Sigmoid colon (tissue), 7 donors: Measurements from ENCODE around the gene MUC5B. TPM values are rescaled to one million over a fixed set of nuclear protein-coding genes. Genes with fewer than 3 reads are reported as not detected.
"Not testable (repeated sequence)": the region's sequence is repeated elsewhere in the genome, so short reads cannot be mapped to it uniquely, and the experiment has no call there.

ENCODE experiments used
- DNase-seq: peaks from one replicate; pipeline ENCODE4 v3.0.0-alpha.2; 2019
- H3K27ac ChIP-seq, 4 donors: fragments of 200-600 bp; sonication (generic); one replicate each; pipeline ENCODE4 v1.5.1; 2016 to 2019; ENCODE audit warnings: mild to moderate bottlenecking in 1 of 4
- H3K27me3 ChIP-seq, 3 donors: fragments of 200-600 bp; sonication (generic); one replicate each; pipeline ENCODE4 v1.5.1; 2019; ENCODE audit warnings: mild to moderate bottlenecking in 1 of 3
- H3K36me3 ChIP-seq, 4 donors: fragments of 200-600 bp; sonication (generic); one replicate each; pipeline ENCODE4 v1.5.1; 2016 to 2019
- H3K4me1 ChIP-seq, 4 donors: fragments of 200-600 bp; sonication (generic); one replicate each; pipeline ENCODE4 v1.5.1; 2017 to 2019
- H3K4me3 ChIP-seq, 4 donors: fragments of 200-600 bp; sonication (generic); one replicate each; pipeline ENCODE4 v1.5.1; 2017 to 2019; ENCODE audit warnings: mild to moderate bottlenecking in 2 of 4, moderate library complexity in 1 of 4
- H3K9me3 ChIP-seq, 4 donors: fragments of 200-600 bp in 3 of 4; sonication (generic) in 3 of 4; one replicate each; pipeline versions ENCODE4 v1.5.1 to v1.6.1; 2013 to 2019
- CTCF ChIP-seq, 4 experiments: fragments of 450-650 bp in 3 of 4; fragments of 200-600 bp in 1 of 4; IDR thresholded peaks; one replicate each; pipeline ENCODE4 v1.5.1; 2016 to 2019; ENCODE audit warnings: antibody characterized with exemption in 4 of 4, mild to moderate bottlenecking in 3 of 4, moderate library complexity in 2 of 4
- EP300 ChIP-seq, 4 donors: sonication (generic); formaldehyde crosslinking; IDR thresholded peaks; one replicate each; pipeline ENCODE4 v1.6.1; 2017; ENCODE audit warnings: antibody characterized with exemption in 4 of 4
- POLR2A ChIP-seq, 2 donors: fragments of 450-650 bp; IDR thresholded peaks; one replicate each; pipeline ENCODE4 v1.6.1; 2016; ENCODE audit warnings: antibody characterized with exemption in 2 of 2, mild to moderate bottlenecking in 2 of 2, moderate library complexity in 2 of 2
- POLR2AphosphoS5 ChIP-seq, 4 donors: sonication (generic); formaldehyde crosslinking; IDR thresholded peaks; one replicate each; pipeline ENCODE4 v1.6.1; 2017; ENCODE audit warnings: antibody characterized with exemption in 4 of 4
- WGBS, 2 donors: extraction: QIAGEN DNeasy Blood & Tissue Kit; methylation state at CpG; one replicate each; pipeline ENCODE4 v1.1.7; 2013; 5-methylcytosine and 5-hydroxymethylcytosine counted together
- intact Hi-C: fragments of 100-400 bp; cut with DNase I; formaldehyde crosslinking; loops from one replicate; pipeline ENCODE4 v1.15.1; 2023
- polyA plus RNA-seq, 3 donors: library from polyadenylated mRNA; stranded (reverse); fragments of 200-250 nt; gene quantifications; one replicate each; pipeline ENCODE4 v1.2.3, GENCODE V29; 2013
- total RNA-seq, 4 donors: library from RNA; depleted of rRNA; stranded (reverse); fragments of >200 nt; gene quantifications; one replicate each; pipeline ENCODE4 v1.1.0, GENCODE V29; 2016
- donor health status: healthy with polysubstance abuse.
- donor health status: Bipolar disorder and iron deficiency.
- donor health status: healthy.

MUC5B gene
- total and polyA plus RNA-seq, 7 donors: 0.83 to 131 (median 2.8) TPM; not detected in 3

DNA sequence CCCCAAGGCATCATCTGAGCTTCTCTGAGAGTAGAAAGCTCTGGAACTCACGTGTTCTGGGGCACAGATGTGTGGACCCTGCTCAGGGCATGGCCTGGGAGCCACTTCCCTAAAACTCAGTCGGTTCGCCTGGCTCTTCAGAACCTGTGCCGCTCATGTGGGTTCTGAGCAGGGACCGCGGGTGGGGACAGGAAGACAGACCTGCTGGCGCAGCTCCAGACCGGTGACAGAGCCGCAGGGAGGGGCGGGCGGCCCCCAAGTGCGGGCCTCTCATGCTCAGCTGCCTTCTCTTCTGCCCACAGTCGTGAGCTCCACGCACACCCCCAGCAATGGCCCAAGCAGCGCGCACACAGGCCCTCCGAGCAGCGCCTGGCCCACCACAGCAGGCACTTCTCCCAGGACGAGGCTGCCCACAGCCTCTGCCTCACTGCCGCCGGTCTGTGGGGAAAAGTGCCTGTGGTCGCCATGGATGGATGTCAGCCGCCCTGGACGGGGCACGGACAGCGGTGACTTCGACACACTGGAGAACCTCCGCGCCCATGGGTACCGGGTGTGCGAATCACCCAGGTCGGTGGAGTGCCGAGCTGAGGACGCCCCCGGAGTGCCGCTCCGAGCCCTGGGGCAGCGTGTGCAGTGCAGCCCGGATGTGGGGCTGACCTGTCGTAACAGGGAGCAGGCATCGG lies 40.9 kb upstream of the MUC5B start:
- intact Hi-C loops: no loop called here
- Histone ChIP-seq H3K27ac (no peak overlapping the region), H3K27me3 (peaks cover 0 to 3% (median 0%) of the 10 kb centered on the region in 3 donors), H3K4me3 (no peak overlapping the region), H3K36me3 (no peaks in the 10 kb centered on the region), H3K9me3 (no peaks in the 10 kb centered on the region), H3K4me1 (no peaks in the 10 kb centered on the region)
- 66 to 86% methylated on average over 41 of the region's 41 CpGs for WGBS, 2 donors
- DNase-seq: no peak
- TF ChIP-seq EP300 (IDR thresholded peaks at IDR 0.05) (no peak), CTCF (IDR thresholded peaks at IDR 0.05) (no peak), POLR2AphosphoS5 (IDR thresholded peaks at IDR 0.05) (no peak), POLR2A (IDR thresholded peaks at IDR 0.05) (no peak)

DNA sequence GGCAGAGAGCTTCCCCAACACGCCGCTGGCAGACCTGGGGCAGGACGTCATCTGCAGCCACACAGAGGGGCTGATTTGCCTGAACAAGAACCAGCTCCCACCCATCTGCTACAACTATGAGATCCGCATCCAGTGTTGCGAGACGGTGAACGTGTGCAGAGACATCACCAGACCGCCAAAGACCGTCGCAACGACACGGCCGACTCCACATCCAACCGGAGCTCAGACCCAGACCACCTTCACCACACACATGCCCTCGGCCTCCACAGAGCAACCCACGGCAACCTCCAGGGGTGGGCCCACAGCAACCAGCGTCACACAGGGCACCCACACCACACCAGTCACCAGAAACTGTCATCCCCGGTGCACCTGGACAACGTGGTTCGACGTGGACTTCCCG lies 38.7 kb upstream of the MUC5B start:
- H3K4me1 ChIP-seq, H3K27ac ChIP-seq, H3K4me3 ChIP-seq, DNase-seq, intact Hi-C loops, H3K36me3 ChIP-seq, H3K9me3 ChIP-seq: not testable (repeated sequence)
- peaks cover 0 to 11% (median 0%) of the 10 kb centered on the region in 3 donors for H3K27me3 ChIP-seq
- WGBS, 2 donors: 96% methylated on average over 15 to 19 of the region's 22 CpGs

- H3K4me3 ChIP-seq, intact Hi-C loops, H3K4me1 ChIP-seq, H3K9me3 ChIP-seq, H3K27ac ChIP-seq, H3K36me3 ChIP-seq: not testable (repeated sequence)
- DNase-seq: peak; percentile 46
- peaks cover 0 to 24% (median 0%) of the 10 kb centered on the region in 3 donors for H3K27me3 ChIP-seq
- 70 to 85% methylated on average over 12 to 15 of the region's 15 CpGs for WGBS, 2 donors
Measured at GRCh38 chr11:1188451-1189130, 34.3 kb upstream of the MUC5B start.

GRCh38 chr11:1189816-1190215 lies 33.0 kb upstream of the MUC5B start:
- H3K4me1 ChIP-seq, H3K9me3 ChIP-seq, H3K36me3 ChIP-seq, H3K27ac ChIP-seq, H3K4me3 ChIP-seq, intact Hi-C loops: not testable (repeated sequence)
- 83 to 95% methylated on average over 7 to 12 of the region's 12 CpGs for WGBS, 2 donors
- DNase-seq: peak; percentile 18
- H3K27me3 ChIP-seq: peaks cover 0 to 28% (median 0%) of the 10 kb centered on the region in 3 donors

GRCh38 chr11:1191786-1192470 lies 30.9 kb upstream of the MUC5B start:
- peak; percentile 46 for DNase-seq
- intact Hi-C loops: not testable (repeated sequence)

GRCh38 chr11:1192741-1193325 lies 30.0 kb upstream of the MUC5B start:
- peak; percentile 46 for DNase-seq
- H3K27ac ChIP-seq: no peak overlapping the region
- intact Hi-C loops: no loop called here
- TF ChIP-seq CTCF (IDR thresholded peaks at IDR 0.05): no peak
- no peak for TF ChIP-seq POLR2AphosphoS5 (IDR thresholded peaks at IDR 0.05)
- no peak for TF ChIP-seq POLR2A (IDR thresholded peaks at IDR 0.05)
- no peak for TF ChIP-seq EP300 (IDR thresholded peaks at IDR 0.05)
- 60 to 80% methylated on average over 17 of the region's 17 CpGs for WGBS, 2 donors
- no peaks in the 10 kb centered on the region for H3K9me3 ChIP-seq
- no peaks in the 10 kb centered on the region for H3K4me1 ChIP-seq
- H3K36me3 ChIP-seq: no peaks in the 10 kb centered on the region
- H3K27me3 ChIP-seq: peaks cover 8 to 48% (median 24%) of the 10 kb centered on the region in 3 donors
- no peak overlapping the region for H3K4me3 ChIP-seq

More at GRCh38 chr11:1191786-1192470, 30.9 kb upstream of the MUC5B start:
- WGBS, 2 donors: 87 to 94% methylated on average over 22 of the region's 22 CpGs
- H3K27ac ChIP-seq, H3K36me3 ChIP-seq, H3K4me1 ChIP-seq, H3K4me3 ChIP-seq, H3K9me3 ChIP-seq: not testable (repeated sequence)
- peaks cover under 1 to 45% (median 15%) of the 10 kb centered on the region in 3 donors for H3K27me3 ChIP-seq
